ENCODE results near the gene WNT8B. TPM values are rescaled to one million over a fixed set of nuclear protein-coding genes. Genes with fewer than 3 reads are reported as not detected.

WNT8B gene
- total RNA-seq, 1 donor from 2014 or later = 2.8 TPM

- no peak overlapping the region for H3K27ac Mint-ChIP-seq
- H3K36me3 Mint-ChIP-seq (ENCODE audit: insufficient read depth) = peaks cover 4% of the 10 kb centered on the region
- H3K4me3 Mint-ChIP-seq (ENCODE audit: low read depth) = no peak overlapping the region
- H3K4me1 Mint-ChIP-seq (ENCODE audit: low read depth) = peaks cover 3% of the 10 kb centered on the region
- H3K27me3 Mint-ChIP-seq = peaks cover 28% of the 10 kb centered on the region
- DNase-seq (ENCODE audit: low spot score, unreplicated experiment) = no peak
- TF ChIP-seq CTCF (IDR thresholded peaks at IDR 0.05; ENCODE audit: unreplicated experiment) = peak; percentile 33
- no peaks in the 10 kb centered on the region for H3K9me3 Mint-ChIP-seq (ENCODE audit: low read depth)
Observed at GRCh38 chr10:100516847-100517246, 54.0 kb downstream of the WNT8B start.

GRCh38 chr10:100518761-100519241, 56.0 kb downstream of the WNT8B start:
- peak overlapping the region; percentile 85 for H3K4me3 Mint-ChIP-seq (ENCODE audit: low read depth)
- no peaks in the 10 kb centered on the region for H3K9me3 Mint-ChIP-seq (ENCODE audit: low read depth)
- peak; percentile 78 for TF ChIP-seq CTCF (IDR thresholded peaks at IDR 0.05; ENCODE audit: unreplicated experiment)
- no peak overlapping the region for H3K27ac Mint-ChIP-seq
- peak; percentile 56 for DNase-seq (ENCODE audit: low spot score, unreplicated experiment)
- H3K36me3 Mint-ChIP-seq (ENCODE audit: insufficient read depth) = peaks cover 8% of the 10 kb centered on the region
- peaks cover 28% of the 10 kb centered on the region for H3K27me3 Mint-ChIP-seq
- peaks cover 3% of the 10 kb centered on the region for H3K4me1 Mint-ChIP-seq (ENCODE audit: low read depth)

- H3K36me3 Mint-ChIP-seq (ENCODE audit: insufficient read depth) = peaks cover 9% of the 10 kb centered on the region
- peak; percentile 37 for DNase-seq (ENCODE audit: low spot score, unreplicated experiment)
- no peak within 1 kb of the TSS for H3K27ac Mint-ChIP-seq
- no peak for TF ChIP-seq CTCF (IDR thresholded peaks at IDR 0.05; ENCODE audit: unreplicated experiment)
- H3K27me3 Mint-ChIP-seq = peaks cover 28% of the 10 kb centered on the region
- peak within 1 kb of the TSS; percentile 85 for H3K4me3 Mint-ChIP-seq (ENCODE audit: low read depth)
- no peaks in the 10 kb centered on the region for H3K9me3 Mint-ChIP-seq (ENCODE audit: low read depth)
- H3K4me1 Mint-ChIP-seq (ENCODE audit: low read depth) = peaks cover 3% of the 10 kb centered on the region
Observed at GRCh38 chr10:100519311-100520051, 56.7 kb downstream of the WNT8B start, which contains the start of gene SEC31B. Gene SEC31B, minus strand, starts transcription at chr10:100519861. Its CDS starts 2,909 bp downstream, at chr10:100516952.

GRCh38 chr10:100520811-100521210, 58.0 kb downstream of the WNT8B start:
- Mint-ChIP-seq H3K36me3 (ENCODE audit: insufficient read depth) (peaks cover 14% of the 10 kb centered on the region), H3K27me3 (peaks cover 28% of the 10 kb centered on the region), H3K4me3 (ENCODE audit: low read depth) (no peak overlapping the region), H3K27ac (no peak overlapping the region), H3K9me3 (ENCODE audit: low read depth) (no peaks in the 10 kb centered on the region), H3K4me1 (ENCODE audit: low read depth) (peaks cover 3% of the 10 kb centered on the region)
- TF ChIP-seq CTCF (IDR thresholded peaks at IDR 0.05; ENCODE audit: unreplicated experiment) = no peak
- no peak for DNase-seq (ENCODE audit: low spot score, unreplicated experiment)

GRCh38 chr10:100522107-100522801, 59.4 kb downstream of the WNT8B start:
- TF ChIP-seq CTCF (IDR thresholded peaks at IDR 0.05; ENCODE audit: unreplicated experiment) = no peak
- DNase-seq (ENCODE audit: low spot score, unreplicated experiment) = no peak
- Mint-ChIP-seq H3K4me3 (ENCODE audit: low read depth) (no peak overlapping the region), H3K9me3 (ENCODE audit: low read depth) (no peaks in the 10 kb centered on the region), H3K36me3 (ENCODE audit: insufficient read depth) (peaks cover 18% of the 10 kb centered on the region), H3K4me1 (ENCODE audit: low read depth) (peaks cover 3% of the 10 kb centered on the region), H3K27ac (no peak overlapping the region), H3K27me3 (peaks cover 28% of the 10 kb centered on the region)

Data from progenitor cell of endocrine pancreas (in vitro differentiated cells).